Fibroblast of villous mesenchyme (primary cell): Measurements from ENCODE around the gene GFAP. TPM values are rescaled to one million over a fixed set of nuclear protein-coding genes. Genes with fewer than 3 reads are reported as not detected.

ENCODE experiments used
- DNase-seq: peaks from one replicate; pipeline ENCODE4 v3.0.0-alpha.2; 2010; ENCODE audit warnings: low read depth
- H3K4me3 ChIP-seq: 2 replicates; pipeline ENCODE4 v1.5.1; 2011; ENCODE audit warnings: low read depth, mild to moderate bottlenecking, low read length
- total RNA-seq: library from RNA; depleted of rRNA; stranded (reverse); fragments of >200 nt; gene quantifications from 2 replicates; pipeline ENCODE4 v1.2.3, GENCODE V29; 2012
- TF ChIP-seq, protein P1 (sequence below): IDR thresholded peaks from 2 replicates; pipeline ENCODE4 v1.5.1; 2012; ENCODE audit warnings: low read depth, mild to moderate bottlenecking, low read length; ENCODE audit not compliant: insufficient read depth

GFAP gene
- total RNA-seq, 1 donor, result 0.86 TPM

DNA sequence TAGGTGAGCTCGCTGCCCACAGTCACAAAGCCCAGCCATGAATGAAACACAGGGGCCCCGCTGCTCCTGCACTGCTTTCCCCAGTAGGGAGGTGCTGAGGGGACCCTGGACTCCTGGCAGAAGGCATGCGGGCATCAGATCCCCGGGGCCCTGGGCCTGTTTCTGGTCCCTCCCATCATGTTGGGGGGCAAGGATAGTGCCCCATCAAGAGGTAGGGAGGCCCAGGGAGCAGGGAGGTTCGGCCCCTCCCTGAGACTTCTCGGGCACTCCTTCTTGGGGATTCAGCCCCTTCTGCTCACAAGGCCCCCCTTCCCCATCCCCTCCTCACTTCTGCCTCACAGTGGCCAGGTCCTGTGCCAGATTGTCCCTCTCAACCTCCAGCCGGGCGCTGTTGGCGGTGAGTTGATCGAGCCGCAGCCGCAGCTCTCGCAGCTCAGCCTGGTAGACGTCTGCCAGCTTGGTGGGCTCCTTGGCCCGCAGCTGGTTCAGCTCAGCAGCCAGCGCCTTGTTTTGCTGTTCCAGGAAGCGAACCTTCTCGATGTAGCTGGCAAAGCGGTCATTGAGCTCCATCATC, 515 bp downstream of the GFAP start:
- DNase-seq, result no peak
- TF ChIP-seq, protein P1, sequence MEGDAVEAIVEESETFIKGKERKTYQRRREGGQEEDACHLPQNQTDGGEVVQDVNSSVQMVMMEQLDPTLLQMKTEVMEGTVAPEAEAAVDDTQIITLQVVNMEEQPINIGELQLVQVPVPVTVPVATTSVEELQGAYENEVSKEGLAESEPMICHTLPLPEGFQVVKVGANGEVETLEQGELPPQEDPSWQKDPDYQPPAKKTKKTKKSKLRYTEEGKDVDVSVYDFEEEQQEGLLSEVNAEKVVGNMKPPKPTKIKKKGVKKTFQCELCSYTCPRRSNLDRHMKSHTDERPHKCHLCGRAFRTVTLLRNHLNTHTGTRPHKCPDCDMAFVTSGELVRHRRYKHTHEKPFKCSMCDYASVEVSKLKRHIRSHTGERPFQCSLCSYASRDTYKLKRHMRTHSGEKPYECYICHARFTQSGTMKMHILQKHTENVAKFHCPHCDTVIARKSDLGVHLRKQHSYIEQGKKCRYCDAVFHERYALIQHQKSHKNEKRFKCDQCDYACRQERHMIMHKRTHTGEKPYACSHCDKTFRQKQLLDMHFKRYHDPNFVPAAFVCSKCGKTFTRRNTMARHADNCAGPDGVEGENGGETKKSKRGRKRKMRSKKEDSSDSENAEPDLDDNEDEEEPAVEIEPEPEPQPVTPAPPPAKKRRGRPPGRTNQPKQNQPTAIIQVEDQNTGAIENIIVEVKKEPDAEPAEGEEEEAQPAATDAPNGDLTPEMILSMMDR, result no peak
- no peak overlapping the region for H3K4me3 ChIP-seq

DNA sequence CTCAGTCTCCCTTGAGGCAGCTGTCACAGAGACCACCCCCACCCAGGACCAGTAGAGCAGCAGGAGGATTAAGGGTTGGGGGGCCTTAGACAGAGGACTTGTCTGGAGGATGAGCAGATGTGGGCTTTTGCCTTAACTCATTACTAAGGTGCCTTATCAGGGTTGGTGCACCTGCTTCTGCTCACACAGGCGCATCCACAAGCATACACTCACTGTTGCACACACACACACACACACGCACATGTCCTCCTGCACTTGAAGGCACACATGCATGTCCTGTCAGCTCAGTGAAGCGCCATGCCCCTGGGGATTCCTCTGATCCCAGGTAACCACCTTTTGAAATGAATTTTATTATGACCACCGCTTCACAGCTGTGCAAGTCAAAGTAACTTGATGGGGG, 1.2 kb downstream of the GFAP start:
- DNase-seq, result no peak
- TF ChIP-seq, protein P1, result no peak
- no peak overlapping the region for H3K4me3 ChIP-seq

DNA sequence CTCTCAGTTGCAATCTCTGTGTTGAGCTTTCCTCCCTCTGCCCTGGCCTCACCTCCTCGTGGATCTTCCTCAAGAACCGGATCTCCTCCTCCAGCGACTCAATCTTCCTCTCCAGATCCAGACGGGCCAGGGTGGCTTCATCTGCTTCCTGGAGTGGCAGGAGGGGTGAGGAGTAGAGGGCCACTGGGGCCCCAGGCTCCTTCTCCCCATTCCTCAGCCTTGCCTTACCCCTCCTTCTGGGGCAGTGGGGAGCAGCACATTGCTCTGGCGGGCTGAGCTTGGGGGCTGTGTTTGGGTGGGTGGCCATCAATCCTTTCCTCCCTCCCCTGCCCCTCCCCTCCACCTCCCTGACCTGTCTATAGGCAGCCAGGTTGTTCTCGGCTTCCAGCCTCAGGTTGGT, 1.6 kb downstream of the GFAP start:
- DNase-seq, result no peak
- H3K4me3 ChIP-seq, result no peak overlapping the region
- TF ChIP-seq, protein P1, result no peak

DNA sequence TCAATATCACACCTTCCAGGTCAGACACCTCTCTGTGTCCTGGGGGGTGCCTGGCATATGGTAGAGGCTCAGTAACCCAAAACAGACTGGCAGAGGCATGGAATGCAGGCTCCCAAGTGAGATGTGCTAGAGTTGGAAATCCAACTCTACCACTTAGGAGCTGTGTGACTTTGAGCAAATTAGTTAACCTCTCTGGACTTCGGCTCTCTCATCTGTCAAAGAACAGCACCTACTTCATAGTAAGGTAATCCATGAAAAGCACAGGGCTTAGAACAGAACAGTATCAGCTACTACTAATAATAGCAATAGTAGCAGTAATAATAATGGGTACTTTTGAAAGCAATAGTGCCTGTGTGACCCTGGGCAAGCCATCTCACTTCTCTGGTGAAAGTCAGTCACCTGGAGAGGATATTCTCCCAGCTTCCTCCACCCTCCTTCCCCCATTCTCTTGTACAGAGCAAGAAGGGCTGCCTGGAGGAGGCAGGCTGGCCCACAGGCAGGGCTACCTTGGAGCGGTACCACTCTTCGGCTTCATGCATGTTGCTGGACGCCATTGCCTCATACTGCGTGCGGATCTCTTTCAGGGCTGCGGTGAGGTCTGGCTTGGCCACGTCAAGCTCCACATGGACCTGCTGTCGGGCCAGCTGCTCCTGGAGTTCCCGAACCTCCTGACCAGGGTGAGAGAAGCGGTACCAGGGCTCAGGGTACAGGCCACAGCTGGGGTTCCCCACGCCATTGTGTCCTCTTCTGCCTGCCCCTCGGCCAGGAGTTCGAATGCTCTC, 2.3 kb downstream of the GFAP start:
- TF ChIP-seq, protein P1, result no peak
- no peak overlapping the region for H3K4me3 ChIP-seq
- no peak for DNase-seq

DNA sequence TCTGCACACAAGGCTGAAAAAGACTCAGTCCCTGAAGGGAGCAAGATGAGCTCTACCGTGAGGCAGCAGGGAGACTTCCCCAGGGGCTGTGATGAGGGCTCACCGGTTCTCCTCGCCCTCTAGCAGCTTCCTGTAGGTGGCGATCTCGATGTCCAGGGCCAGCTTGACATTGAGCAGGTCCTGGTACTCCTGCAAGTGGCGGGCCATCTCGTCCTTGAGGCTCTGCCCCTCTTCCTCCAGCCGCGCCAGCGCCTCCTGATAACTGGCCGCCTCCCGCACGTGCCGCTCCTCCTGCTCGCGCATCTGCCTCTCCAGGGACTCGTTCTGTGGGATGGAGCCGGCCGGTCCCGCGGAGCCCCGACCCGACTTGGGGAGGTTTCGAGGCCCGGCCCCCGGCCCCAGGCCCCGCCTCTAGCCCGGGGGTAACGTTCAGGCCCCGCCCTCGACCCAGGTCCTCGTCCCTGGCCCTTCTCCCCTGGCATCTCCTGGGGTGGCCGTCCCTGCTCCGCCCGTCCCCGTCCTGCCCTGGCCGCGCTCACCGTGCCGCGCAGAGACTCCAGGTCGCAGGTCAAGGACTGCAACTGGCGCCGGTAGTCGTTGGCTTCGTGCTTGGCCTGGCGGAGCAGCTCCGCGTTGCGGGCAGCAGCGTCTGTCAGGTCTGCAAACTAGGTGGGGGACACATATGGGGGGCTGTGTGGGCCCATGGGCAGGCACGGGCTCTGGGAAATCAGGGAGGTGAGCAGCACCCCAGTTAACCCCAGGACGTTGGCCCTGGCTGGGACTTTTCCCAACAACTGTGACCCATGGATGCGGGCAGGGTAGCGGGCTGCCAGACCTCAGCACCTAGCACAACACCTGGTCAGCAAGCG, 3.9 kb downstream of the GFAP start:
- TF ChIP-seq, protein P1, result peak; percentile 64
- DNase-seq, result peak; percentile 61
- peak overlapping the region; percentile 31 for H3K4me3 ChIP-seq

DNA sequence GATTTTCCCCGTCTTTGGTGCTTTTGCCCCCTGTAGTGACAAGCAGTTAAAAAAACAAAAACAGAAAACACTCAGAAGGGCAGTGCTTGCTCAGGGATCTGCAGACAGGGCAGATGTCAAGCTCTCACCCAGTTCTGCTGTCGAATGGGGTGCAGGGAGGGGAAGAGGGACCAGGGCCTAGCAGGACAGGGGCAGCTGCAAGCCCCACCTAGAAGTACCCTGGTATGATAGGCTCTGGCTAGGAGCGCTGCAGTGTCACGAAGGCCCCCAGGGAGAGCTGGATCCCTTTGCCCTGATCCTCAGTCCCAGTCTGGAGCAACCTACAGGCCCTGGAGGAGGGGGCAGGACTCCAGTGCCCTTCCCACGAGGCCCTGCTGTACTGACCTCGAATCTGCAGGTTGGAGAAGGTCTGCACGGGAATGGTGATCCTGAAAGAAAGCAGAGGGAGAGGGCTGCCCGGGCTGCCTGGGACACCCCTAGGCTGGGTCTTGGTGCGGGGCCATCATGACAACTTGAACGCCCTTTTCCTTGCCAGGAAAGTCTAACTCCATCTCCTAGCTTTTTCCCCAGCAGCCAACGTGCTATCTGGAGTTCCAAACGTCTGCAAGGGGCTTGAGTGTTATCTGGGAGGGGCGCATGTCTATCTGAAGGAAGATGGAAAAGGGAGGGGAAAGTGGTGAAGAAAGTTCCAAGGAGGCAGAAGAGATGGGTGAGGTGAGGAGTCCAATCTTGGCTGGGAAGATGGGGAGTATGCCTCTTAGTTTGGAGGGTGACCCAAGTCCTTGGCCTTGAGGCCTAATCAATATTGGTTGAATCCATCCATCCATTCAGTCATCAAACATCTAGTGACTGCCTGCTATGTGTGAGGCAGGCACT, 4.8 kb downstream of the GFAP start:
- TF ChIP-seq, protein P1, result no peak
- no peak overlapping the region for H3K4me3 ChIP-seq
- DNase-seq, result no peak
